ENCODE measurements around the gene TTC29.

GRCh38 chr4:146762016-146762415 is 183.6 kb downstream of the TTC29 start:
- no peak for TF ChIP-seq GATA3 (IDR thresholded peaks at IDR 0.05; ENCODE audit: low read depth, low read length)
- no peak for TF ChIP-seq GATA2 (IDR thresholded peaks at IDR 0.05; ENCODE audit: low read depth, low read length)

Data from SH-SY5Y (cell line).